Cardiac muscle cell (in vitro differentiated cells and primary cell): ENCODE data around the gene CDR2. TPM values are rescaled to one million over a fixed set of nuclear protein-coding genes. Genes with fewer than 3 reads are reported as not detected.
A peak's percentile ranks its signal among the peaks of the same experiment; 100 is the strongest.

Source experiments
- DNase-seq, 2 donors: peaks; one replicate each; pipeline versions ENCODE4 v3.0.0 to v3.0.0-alpha.2; 2010 to 2017; ENCODE audit warnings: low read depth in 1 of 2, low spot score in 1 of 2
- H3K27ac ChIP-seq: fragments of 200-600 bp; sonication (generic); 2 replicates; pipeline ENCODE4 v1.5.1; 2016
- H3K27me3 ChIP-seq: fragments of 200-600 bp; sonication (generic); 2 replicates; pipeline ENCODE4 v1.6.0; 2016; ENCODE audit warnings: control low read depth
- H3K36me3 ChIP-seq: fragments of 200-600 bp; sonication (generic); 2 replicates; pipeline ENCODE4 v1.5.1; 2016; ENCODE audit warnings: control low read depth
- H3K4me1 ChIP-seq: fragments of 200-600 bp; sonication (generic); 2 replicates; pipeline ENCODE4 v1.8.1; 2017; ENCODE audit warnings: low read depth, mild to moderate bottlenecking, mixed run types
- H3K4me3 ChIP-seq: fragments of 200-600 bp; sonication (generic); 2 replicates; pipeline ENCODE4 v1.5.1; 2016; ENCODE audit warnings: mild to moderate bottlenecking
- H3K9me3 ChIP-seq: fragments of 200-600 bp; sonication (generic); 2 replicates; pipeline ENCODE4 v1.5.1; 2017; ENCODE audit warnings: low read depth, mild to moderate bottlenecking, control low read depth
- CTCF ChIP-seq: IDR thresholded peaks from 2 replicates; pipeline ENCODE4 v1.5.1; 2012; ENCODE audit warnings: low read depth, mild to moderate bottlenecking, low read length
- polyA plus RNA-seq: library from polyadenylated mRNA; unstranded; fragments of >200 nt; fragmentation: Nextera tagmentation; extraction: Ambion mirVana; gene quantifications from 2 replicates; pipeline ENCODE4 v1.2.1, GENCODE V29; 2016
- total RNA-seq: library from RNA; depleted of rRNA; stranded (reverse); fragments of >200 nt; gene quantifications from 2 replicates; pipeline ENCODE4 v1.2.3, GENCODE V29; 2016

The CDR2 gene
- total and polyA plus RNA-seq, 2 experiments from 2014 or later, result 9.7 to 10.7 TPM

- DNase-seq, result peak in 1 of 2 donors; percentile 49
- H3K27ac ChIP-seq, result no peak overlapping the region
- TF ChIP-seq CTCF, result no peak
- H3K9me3 ChIP-seq, result no peaks in the 10 kb centered on the region
- H3K4me3 ChIP-seq, result no peak overlapping the region
- peaks cover 6% of the 10 kb centered on the region for H3K27me3 ChIP-seq
- H3K36me3 ChIP-seq, result no peaks in the 10 kb centered on the region
- no peaks in the 10 kb centered on the region for H3K4me1 ChIP-seq
These were observed 6.1 kb upstream of the CDR2 start for GRCh38 chr16:22380529-22380928.

- peaks cover 6% of the 10 kb centered on the region for H3K27me3 ChIP-seq
- H3K9me3 ChIP-seq, result no peaks in the 10 kb centered on the region
- no peak for TF ChIP-seq CTCF
- H3K4me3 ChIP-seq, result no peak overlapping the region
- no peaks in the 10 kb centered on the region for H3K36me3 ChIP-seq
- H3K27ac ChIP-seq, result no peak overlapping the region
- no peak for DNase-seq
- no peaks in the 10 kb centered on the region for H3K4me1 ChIP-seq
These were observed 5.2 kb upstream of the CDR2 start for GRCh38 chr16:22379656-22380055.

DNA sequence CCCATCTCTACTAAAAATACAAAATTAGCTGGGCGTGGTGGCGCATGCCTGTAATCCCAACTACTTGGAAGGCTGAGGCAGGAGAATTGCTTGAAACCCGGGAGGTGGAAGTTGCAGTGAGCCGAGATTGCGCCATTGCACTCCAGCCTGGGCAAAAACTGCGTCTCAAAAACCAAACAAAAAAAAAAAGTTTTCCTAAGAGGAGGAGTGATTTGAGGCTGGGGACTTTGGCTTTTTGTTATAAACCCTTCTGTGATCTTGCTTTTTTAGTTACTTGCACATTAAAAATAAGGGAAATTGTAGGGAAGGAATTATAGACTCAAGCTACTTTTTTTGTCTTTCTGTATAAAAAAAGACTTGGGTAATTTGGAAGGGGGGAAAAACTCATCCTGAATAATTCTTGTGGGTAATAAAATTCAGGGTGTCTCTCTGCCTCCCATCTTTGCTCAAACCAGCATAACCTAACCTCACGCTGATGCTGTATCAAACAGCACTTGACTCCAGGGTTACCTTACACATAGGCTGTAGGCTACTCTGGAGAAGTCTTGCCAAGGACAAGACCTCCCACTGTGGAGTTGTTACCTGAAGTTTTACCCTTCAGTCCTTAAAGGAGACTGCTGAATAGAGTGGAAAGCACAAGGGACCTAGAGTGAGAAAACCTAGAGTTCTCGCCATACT is 1.7 kb upstream of the CDR2 start:
- Histone ChIP-seq H3K27me3 (peaks cover 6% of the 10 kb centered on the region), H3K9me3 (no peaks in the 10 kb centered on the region), H3K27ac (no peak overlapping the region), H3K4me3 (no peak overlapping the region), H3K4me1 (no peaks in the 10 kb centered on the region), H3K36me3 (no peaks in the 10 kb centered on the region)
- no peak for TF ChIP-seq CTCF
- DNase-seq, result no peak

DNA sequence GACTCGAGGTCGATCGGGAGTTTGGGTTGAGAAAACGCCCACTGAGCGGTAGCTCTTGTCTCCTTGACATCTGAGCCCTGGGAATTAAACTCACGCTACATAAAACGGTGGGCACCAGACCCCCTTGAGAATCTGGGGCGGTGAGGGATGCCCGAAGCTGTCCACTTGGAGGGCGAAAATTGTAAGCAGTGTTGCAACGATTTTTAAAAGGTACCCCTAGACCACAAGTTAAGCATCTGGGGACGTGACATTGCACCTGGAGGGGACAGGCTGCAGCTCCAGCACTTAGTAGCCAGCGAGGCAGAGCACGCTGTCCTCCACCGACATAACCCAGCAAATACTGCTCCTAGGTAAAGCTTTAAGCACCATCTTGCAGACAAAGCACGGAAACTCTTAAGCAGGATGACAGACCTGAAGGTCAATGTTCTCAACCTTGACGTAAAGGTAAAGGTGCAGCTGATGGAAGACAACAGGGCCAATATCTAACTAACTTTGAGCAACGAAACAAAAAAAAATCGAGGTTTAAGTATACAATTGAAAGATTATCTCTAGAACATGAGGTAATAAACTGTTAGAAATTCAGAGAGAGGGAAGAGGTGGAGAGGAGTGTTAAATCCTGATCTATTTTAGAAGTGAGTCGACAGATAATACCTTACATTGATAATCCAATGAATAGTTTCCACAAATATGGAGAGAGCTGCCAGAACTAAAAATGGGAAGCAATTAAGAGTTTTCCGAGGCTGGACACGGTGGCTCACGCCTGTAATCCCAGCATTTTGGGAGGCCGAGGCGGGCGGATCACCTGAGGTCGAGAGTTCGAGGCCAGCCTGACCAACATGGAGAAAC is 921 bp upstream of the CDR2 start:
- H3K27me3 ChIP-seq, result peaks cover 6% of the 10 kb centered on the region
- H3K27ac ChIP-seq, result no peak overlapping the region
- no peaks in the 10 kb centered on the region for H3K9me3 ChIP-seq
- TF ChIP-seq CTCF, result no peak
- no peaks in the 10 kb centered on the region for H3K4me1 ChIP-seq
- peak overlapping the region; percentile 61 for H3K4me3 ChIP-seq
- peak in 1 of 2 donors; percentile 20 for DNase-seq
- H3K36me3 ChIP-seq, result no peaks in the 10 kb centered on the region

DNA sequence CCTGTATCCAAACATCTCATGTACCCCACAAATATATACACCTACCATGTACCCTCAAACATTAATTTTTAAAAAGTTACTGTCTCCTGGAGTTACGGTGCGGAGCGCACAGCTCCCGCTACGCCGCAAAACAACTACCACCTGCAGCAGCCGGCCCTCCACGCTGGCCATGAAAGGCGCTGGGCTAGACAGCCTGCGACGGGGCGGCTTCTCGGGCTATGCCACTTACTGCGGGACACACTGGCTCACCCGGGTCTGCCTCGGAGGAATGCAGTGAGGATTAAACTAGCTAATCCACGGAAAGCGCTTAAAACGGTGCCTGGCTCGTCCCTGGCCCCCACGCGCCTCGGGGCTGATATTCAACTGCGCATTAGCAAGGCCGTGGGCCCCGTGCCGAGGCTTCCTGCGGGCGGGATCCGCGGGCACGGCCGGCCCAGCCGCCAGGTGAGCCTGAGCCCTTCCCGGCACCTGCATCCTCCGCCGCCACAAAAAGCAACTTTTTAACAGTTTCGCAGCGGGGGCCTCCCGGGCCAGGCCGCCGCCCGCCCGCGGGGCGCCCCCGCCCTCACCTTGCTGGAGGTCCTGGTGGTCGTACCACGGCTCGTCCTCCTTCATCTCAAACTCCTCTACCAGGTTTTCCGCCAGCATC is 633 bp downstream of the CDR2 start:
- no peak overlapping the region for H3K27ac ChIP-seq
- H3K9me3 ChIP-seq, result no peaks in the 10 kb centered on the region
- no peaks in the 10 kb centered on the region for H3K36me3 ChIP-seq
- no peaks in the 10 kb centered on the region for H3K4me1 ChIP-seq
- H3K27me3 ChIP-seq, result peaks cover 6% of the 10 kb centered on the region
- H3K4me3 ChIP-seq, result peak overlapping the region; percentile 61
- no peak for TF ChIP-seq CTCF
- DNase-seq, result peak in 1 of 2 donors; percentile 42
